HEK293 (cell line): Measurements from ENCODE around the gene CEP41.
A peak's percentile ranks its signal among the peaks of the same experiment; 100 is the strongest.

Experiments used
- FEZF1 ChIP-seq: fragments of 450-650 bp; formaldehyde crosslinking; IDR thresholded peaks from 2 replicates; pipeline ENCODE4 v1.5.1; 2016; ENCODE audit warnings: missing biosample characterization, missing genetic modification characterization
- IKZF3 ChIP-seq: fragments of 450-650 bp; IDR thresholded peaks from 2 replicates; pipeline ENCODE4 v1.5.0; 2018; ENCODE audit warnings: missing biosample characterization, mild to moderate bottlenecking, missing genetic modification characterization, moderate library complexity
- KLF9 ChIP-seq: fragments of 450-650 bp; formaldehyde crosslinking; IDR thresholded peaks from 2 replicates; pipeline ENCODE4 v1.5.1; 2016; ENCODE audit warnings: missing biosample characterization, missing genetic modification characterization, low read depth
- MEIS1 ChIP-seq: sonication (generic); formaldehyde crosslinking; IDR thresholded peaks from 2 replicates; pipeline ENCODE4 v1.8.1; 2022; ENCODE audit warnings: missing genetic modification reagents, mild to moderate bottlenecking, borderline replicate concordance
- MZF1 ChIP-seq: fragments of 450-650 bp; formaldehyde crosslinking; IDR thresholded peaks from 2 replicates; pipeline ENCODE4 v1.5.1; 2017; ENCODE audit warnings: missing biosample characterization, missing genetic modification characterization, borderline replicate concordance
- RBAK ChIP-seq: fragments of 450-650 bp; formaldehyde crosslinking; IDR thresholded peaks from 2 replicates; pipeline ENCODE4 v1.5.1; 2016; ENCODE audit warnings: missing biosample characterization, missing genetic modification characterization
- SP7 ChIP-seq: fragments of 450-650 bp; formaldehyde crosslinking; IDR thresholded peaks from 2 replicates; pipeline ENCODE4 v1.5.1; 2016; ENCODE audit warnings: missing biosample characterization, missing genetic modification characterization
- WT1 ChIP-seq: fragments of 450-650 bp; formaldehyde crosslinking; IDR thresholded peaks from 2 replicates; pipeline ENCODE4 v1.5.1; 2016; ENCODE audit warnings: missing biosample characterization, missing genetic modification characterization
- ZBTB8A ChIP-seq: fragments of 450-650 bp; formaldehyde crosslinking; IDR thresholded peaks from 2 replicates; pipeline ENCODE4 v1.5.1; 2016; ENCODE audit warnings: missing biosample characterization, missing genetic modification characterization
- ZNF24 ChIP-seq: fragments of 450-650 bp; formaldehyde crosslinking; IDR thresholded peaks from 2 replicates; pipeline ENCODE4 v1.5.1; 2016; ENCODE audit warnings: missing biosample characterization, missing genetic modification characterization
- ZNF416 ChIP-seq: fragments of 450-650 bp; formaldehyde crosslinking; IDR thresholded peaks from 2 replicates; pipeline ENCODE4 v1.5.1; 2016; ENCODE audit warnings: missing biosample characterization, missing genetic modification characterization
- ZNF660 ChIP-seq: fragments of 450-650 bp; IDR thresholded peaks from 2 replicates; pipeline ENCODE4 v1.5.1; 2018; ENCODE audit warnings: missing biosample characterization, mild to moderate bottlenecking, missing genetic modification characterization
- ZNF768 ChIP-seq: fragments of 450-650 bp; formaldehyde crosslinking; IDR thresholded peaks from 2 replicates; pipeline ENCODE4 v1.5.1; 2018; ENCODE audit warnings: missing biosample characterization, mild to moderate bottlenecking, missing genetic modification characterization
- TF ChIP-seq, protein P1 (sequence below): fragments of 450-650 bp; formaldehyde crosslinking; IDR thresholded peaks from 2 replicates; pipeline ENCODE4 v1.5.1; 2016; ENCODE audit warnings: missing biosample characterization, missing genetic modification characterization
- TF ChIP-seq, protein P2 (sequence below): fragments of 450-650 bp; formaldehyde crosslinking; IDR thresholded peaks from 2 replicates; pipeline ENCODE4 v1.5.1; 2016; ENCODE audit warnings: missing biosample characterization, missing genetic modification characterization, borderline replicate concordance
- TF ChIP-seq, protein P3 (sequence below): fragments of 450-650 bp; formaldehyde crosslinking; IDR thresholded peaks from 2 replicates; pipeline ENCODE4 v1.5.1; 2016; ENCODE audit warnings: missing biosample characterization, missing genetic modification characterization
- TF ChIP-seq, protein P4 (sequence below): fragments of 450-650 bp; formaldehyde crosslinking; IDR thresholded peaks from 2 replicates; pipeline ENCODE4 v1.5.1; 2016; ENCODE audit warnings: missing biosample characterization, missing genetic modification characterization
- TF ChIP-seq, protein P5 (sequence below): fragments of 450-650 bp; formaldehyde crosslinking; IDR thresholded peaks from 2 replicates; pipeline ENCODE4 v1.5.1; 2016; ENCODE audit warnings: missing biosample characterization, missing genetic modification characterization
- TF ChIP-seq, protein P6 (sequence below): fragments of 450-650 bp; formaldehyde crosslinking; IDR thresholded peaks from 2 replicates; pipeline ENCODE4 v1.5.1; 2016; ENCODE audit warnings: missing biosample characterization, missing genetic modification characterization
- TF ChIP-seq, protein P7 (sequence below): fragments of 450-650 bp; formaldehyde crosslinking; IDR thresholded peaks from 2 replicates; pipeline ENCODE4 v1.5.1; 2016; ENCODE audit warnings: missing biosample characterization, missing genetic modification characterization

CEP41 gene

DNA sequence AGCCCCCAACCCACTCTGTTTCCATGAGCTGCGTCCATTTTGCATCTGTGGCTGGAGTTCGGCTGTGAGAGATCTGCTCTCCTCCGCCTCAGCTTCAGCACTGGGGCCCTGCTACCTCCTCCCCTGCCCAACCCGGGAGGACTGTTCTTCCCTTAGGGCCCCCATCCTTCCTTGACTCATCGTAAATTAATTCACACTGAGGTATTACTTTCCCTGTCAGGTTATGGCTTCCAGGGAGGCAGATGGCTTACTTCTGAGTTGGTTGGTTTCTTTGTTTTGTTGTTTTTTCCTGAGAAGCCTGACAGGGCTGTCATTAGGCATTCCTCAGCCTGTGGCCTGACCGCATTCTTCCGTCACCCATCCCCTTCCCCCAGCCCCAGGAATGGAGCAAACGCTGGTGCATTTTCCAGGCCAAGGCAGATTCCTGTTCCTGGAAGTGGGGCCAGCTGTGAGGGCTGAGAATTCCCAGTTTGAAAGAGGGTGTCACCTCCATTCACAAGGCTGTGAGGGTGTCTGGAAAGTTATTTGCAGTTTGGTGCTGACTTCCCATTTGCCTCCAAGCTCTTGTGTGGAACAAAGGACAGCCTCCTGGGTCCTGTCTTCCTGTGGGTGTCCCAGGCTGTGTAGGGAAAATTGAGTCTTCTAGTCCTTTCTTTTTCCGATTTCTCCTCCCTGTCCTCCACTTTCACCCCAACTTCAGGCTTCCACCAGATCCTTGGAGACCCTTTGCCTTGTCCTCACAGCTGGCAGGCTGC, 84.5 kb downstream of the CEP41 start (continued):
- TF ChIP-seq MEIS1 (peak; percentile 87), IKZF3 (tag by site-specific recombination) (peak; percentile 27; the same call in 1 of the 2 replicates), ZNF768 (no peak), ZNF24 (tag by site-specific recombination) (peak; percentile 89; the same call in 1 of the 2 replicates), ZNF416 (tag by site-specific recombination) (no peak), SP7 (tag by site-specific recombination) (peak; percentile 100), KLF9 (tag by site-specific recombination) (no peak), MZF1 (peak; percentile 51; the same call in 1 of the 2 replicates), ZBTB8A (tag by site-specific recombination) (peak; percentile 56), RBAK (tag by site-specific recombination) (no peak), FEZF1 (tag by site-specific recombination) (peak; percentile 88), WT1 (tag by site-specific recombination) (peak; percentile 89), ZNF660 (0 out of 2 replicates have a peak, but pooled peaks have one; percentile 66)
- TF ChIP-seq, protein P1, sequence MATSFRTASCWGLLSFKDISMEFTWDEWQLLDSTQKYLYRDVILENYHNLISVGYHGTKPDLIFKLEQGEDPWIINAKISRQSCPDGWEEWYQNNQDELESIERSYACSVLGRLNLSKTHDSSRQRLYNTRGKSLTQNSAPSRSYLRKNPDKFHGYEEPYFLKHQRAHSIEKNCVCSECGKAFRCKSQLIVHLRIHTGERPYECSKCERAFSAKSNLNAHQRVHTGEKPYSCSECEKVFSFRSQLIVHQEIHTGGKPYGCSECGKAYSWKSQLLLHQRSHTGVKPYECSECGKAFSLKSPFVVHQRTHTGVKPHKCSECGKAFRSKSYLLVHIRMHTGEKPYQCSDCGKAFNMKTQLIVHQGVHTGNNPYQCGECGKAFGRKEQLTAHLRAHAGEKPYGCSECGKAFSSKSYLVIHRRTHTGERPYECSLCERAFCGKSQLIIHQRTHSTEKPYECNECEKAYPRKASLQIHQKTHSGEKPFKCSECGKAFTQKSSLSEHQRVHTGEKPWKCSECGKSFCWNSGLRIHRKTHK (tag by site-specific recombination): no peak
- TF ChIP-seq, protein P2, sequence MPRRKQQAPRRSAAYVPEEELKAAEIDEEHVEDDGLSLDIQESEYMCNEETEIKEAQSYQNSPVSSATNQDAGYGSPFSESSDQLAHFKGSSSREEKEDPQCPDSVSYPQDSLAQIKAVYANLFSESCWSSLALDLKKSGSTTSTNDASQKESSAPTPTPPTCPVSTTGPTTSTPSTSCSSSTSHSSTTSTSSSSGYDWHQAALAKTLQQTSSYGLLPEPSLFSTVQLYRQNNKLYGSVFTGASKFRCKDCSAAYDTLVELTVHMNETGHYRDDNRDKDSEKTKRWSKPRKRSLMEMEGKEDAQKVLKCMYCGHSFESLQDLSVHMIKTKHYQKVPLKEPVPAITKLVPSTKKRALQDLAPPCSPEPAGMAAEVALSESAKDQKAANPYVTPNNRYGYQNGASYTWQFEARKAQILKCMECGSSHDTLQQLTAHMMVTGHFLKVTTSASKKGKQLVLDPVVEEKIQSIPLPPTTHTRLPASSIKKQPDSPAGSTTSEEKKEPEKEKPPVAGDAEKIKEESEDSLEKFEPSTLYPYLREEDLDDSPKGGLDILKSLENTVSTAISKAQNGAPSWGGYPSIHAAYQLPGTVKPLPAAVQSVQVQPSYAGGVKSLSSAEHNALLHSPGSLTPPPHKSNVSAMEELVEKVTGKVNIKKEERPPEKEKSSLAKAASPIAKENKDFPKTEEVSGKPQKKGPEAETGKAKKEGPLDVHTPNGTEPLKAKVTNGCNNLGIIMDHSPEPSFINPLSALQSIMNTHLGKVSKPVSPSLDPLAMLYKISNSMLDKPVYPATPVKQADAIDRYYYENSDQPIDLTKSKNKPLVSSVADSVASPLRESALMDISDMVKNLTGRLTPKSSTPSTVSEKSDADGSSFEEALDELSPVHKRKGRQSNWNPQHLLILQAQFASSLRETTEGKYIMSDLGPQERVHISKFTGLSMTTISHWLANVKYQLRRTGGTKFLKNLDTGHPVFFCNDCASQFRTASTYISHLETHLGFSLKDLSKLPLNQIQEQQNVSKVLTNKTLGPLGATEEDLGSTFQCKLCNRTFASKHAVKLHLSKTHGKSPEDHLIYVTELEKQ (tag by site-specific recombination): peak; percentile 87
- TF ChIP-seq, protein P3, sequence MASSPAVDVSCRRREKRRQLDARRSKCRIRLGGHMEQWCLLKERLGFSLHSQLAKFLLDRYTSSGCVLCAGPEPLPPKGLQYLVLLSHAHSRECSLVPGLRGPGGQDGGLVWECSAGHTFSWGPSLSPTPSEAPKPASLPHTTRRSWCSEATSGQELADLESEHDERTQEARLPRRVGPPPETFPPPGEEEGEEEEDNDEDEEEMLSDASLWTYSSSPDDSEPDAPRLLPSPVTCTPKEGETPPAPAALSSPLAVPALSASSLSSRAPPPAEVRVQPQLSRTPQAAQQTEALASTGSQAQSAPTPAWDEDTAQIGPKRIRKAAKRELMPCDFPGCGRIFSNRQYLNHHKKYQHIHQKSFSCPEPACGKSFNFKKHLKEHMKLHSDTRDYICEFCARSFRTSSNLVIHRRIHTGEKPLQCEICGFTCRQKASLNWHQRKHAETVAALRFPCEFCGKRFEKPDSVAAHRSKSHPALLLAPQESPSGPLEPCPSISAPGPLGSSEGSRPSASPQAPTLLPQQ (tag by site-specific recombination): peak; percentile 62; the same call in 1 of the 2 replicates
- TF ChIP-seq, protein P4, sequence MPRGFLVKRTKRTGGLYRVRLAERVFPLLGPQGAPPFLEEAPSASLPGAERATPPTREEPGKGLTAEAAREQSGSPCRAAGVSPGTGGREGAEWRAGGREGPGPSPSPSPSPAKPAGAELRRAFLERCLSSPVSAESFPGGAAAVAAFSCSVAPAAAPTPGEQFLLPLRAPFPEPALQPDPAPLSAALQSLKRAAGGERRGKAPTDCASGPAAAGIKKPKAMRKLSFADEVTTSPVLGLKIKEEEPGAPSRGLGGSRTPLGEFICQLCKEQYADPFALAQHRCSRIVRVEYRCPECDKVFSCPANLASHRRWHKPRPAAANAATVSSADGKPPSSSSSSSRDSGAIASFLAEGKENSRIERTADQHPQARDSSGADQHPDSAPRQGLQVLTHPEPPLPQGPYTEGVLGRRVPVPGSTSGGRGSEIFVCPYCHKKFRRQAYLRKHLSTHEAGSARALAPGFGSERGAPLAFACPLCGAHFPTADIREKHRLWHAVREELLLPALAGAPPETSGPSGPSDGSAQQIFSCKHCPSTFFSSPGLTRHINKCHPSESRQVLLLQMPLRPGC (tag by site-specific recombination): peak; percentile 99
- TF ChIP-seq, protein P5, sequence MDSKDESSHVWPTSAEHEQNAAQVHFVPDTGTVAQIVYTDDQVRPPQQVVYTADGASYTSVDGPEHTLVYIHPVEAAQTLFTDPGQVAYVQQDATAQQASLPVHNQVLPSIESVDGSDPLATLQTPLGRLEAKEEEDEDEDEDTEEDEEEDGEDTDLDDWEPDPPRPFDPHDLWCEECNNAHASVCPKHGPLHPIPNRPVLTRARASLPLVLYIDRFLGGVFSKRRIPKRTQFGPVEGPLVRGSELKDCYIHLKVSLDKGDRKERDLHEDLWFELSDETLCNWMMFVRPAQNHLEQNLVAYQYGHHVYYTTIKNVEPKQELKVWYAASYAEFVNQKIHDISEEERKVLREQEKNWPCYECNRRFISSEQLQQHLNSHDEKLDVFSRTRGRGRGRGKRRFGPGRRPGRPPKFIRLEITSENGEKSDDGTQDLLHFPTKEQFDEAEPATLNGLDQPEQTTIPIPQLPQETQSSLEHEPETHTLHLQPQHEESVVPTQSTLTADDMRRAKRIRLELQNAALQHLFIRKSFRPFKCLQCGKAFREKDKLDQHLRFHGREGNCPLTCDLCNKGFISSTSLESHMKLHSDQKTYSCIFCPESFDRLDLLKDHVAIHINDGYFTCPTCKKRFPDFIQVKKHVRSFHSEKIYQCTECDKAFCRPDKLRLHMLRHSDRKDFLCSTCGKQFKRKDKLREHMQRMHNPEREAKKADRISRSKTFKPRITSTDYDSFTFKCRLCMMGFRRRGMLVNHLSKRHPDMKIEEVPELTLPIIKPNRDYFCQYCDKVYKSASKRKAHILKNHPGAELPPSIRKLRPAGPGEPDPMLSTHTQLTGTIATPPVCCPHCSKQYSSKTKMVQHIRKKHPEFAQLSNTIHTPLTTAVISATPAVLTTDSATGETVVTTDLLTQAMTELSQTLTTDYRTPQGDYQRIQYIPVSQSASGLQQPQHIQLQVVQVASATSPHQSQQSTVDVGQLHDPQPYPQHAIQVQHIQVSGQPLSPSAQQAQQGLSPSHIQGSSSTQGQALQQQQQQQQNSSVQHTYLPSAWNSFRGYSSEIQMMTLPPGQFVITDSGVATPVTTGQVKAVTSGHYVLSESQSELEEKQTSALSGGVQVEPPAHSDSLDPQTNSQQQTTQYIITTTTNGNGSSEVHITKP: peak; percentile 70
- TF ChIP-seq, protein P6, sequence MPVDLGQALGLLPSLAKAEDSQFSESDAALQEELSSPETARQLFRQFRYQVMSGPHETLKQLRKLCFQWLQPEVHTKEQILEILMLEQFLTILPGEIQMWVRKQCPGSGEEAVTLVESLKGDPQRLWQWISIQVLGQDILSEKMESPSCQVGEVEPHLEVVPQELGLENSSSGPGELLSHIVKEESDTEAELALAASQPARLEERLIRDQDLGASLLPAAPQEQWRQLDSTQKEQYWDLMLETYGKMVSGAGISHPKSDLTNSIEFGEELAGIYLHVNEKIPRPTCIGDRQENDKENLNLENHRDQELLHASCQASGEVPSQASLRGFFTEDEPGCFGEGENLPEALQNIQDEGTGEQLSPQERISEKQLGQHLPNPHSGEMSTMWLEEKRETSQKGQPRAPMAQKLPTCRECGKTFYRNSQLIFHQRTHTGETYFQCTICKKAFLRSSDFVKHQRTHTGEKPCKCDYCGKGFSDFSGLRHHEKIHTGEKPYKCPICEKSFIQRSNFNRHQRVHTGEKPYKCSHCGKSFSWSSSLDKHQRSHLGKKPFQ (tag by site-specific recombination): 0 out of 2 replicates have a peak, but pooled peaks have one; percentile 61
- TF ChIP-seq, protein P7, sequence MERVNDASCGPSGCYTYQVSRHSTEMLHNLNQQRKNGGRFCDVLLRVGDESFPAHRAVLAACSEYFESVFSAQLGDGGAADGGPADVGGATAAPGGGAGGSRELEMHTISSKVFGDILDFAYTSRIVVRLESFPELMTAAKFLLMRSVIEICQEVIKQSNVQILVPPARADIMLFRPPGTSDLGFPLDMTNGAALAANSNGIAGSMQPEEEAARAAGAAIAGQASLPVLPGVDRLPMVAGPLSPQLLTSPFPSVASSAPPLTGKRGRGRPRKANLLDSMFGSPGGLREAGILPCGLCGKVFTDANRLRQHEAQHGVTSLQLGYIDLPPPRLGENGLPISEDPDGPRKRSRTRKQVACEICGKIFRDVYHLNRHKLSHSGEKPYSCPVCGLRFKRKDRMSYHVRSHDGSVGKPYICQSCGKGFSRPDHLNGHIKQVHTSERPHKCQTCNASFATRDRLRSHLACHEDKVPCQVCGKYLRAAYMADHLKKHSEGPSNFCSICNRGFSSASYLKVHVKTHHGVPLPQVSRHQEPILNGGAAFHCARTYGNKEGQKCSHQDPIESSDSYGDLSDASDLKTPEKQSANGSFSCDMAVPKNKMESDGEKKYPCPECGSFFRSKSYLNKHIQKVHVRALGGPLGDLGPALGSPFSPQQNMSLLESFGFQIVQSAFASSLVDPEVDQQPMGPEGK (tag by site-specific recombination): peak; percentile 83
